GM12878 (cell line): ENCODE results near the gene TGFBR3. TPM values are rescaled to one million over a fixed set of nuclear protein-coding genes. Genes with fewer than 3 reads are reported as not detected.

Experiments
- BCL3 ChIP-seq: IDR thresholded peaks from 2 replicates; pipeline ENCODE4 v1.6.1; 2011; ENCODE audit warnings: borderline replicate concordance, low read depth, mild to moderate bottlenecking, moderate library complexity, low read length; ENCODE audit not compliant: insufficient read depth, poor library complexity, severe bottlenecking
- BHLHE40 ChIP-seq, 2 experiments: fragments of 450-650 bp in 1 of 2; IDR thresholded peaks; 2 replicates each; pipeline ENCODE4 v1.6.1; 2011 to 2017; ENCODE audit warnings: low read depth in 2 of 2, borderline replicate concordance in 1 of 2, improper control_type of control experiment in 1 of 2, low read length in 1 of 2, mild to moderate bottlenecking in 1 of 2
- CEBPZ ChIP-seq: fragments of 150-350 bp; IDR thresholded peaks from 2 replicates; pipeline ENCODE4 v1.6.1; 2016; ENCODE audit warnings: low read depth, low read length
- CHD1 ChIP-seq: IDR thresholded peaks from 2 replicates; pipeline ENCODE4 v1.6.1; 2012; ENCODE audit warnings: low read depth, low read length, improper control_type of control experiment
- DPF2 ChIP-seq: fragments of 450-650 bp; IDR thresholded peaks from 2 replicates; pipeline ENCODE4 v1.6.1; 2017; ENCODE audit warnings: mild to moderate bottlenecking
- IRF4 ChIP-seq: IDR thresholded peaks from 2 replicates; pipeline ENCODE4 v1.6.1; 2011; ENCODE audit warnings: low read depth, low read length
- PKNOX1 ChIP-seq: fragments of 450-650 bp; IDR thresholded peaks from 2 replicates; pipeline ENCODE4 v1.6.1; 2016; ENCODE audit warnings: mild to moderate bottlenecking
- SIN3A ChIP-seq: IDR thresholded peaks from 2 replicates; pipeline ENCODE4 v1.6.1; 2012; ENCODE audit warnings: low read depth, low read length, improper control_type of control experiment
- TBL1XR1 ChIP-seq: IDR thresholded peaks from 2 replicates; pipeline ENCODE4 v1.6.1; 2012; ENCODE audit warnings: low read depth, low read length, improper control_type of control experiment
- ZNF687 ChIP-seq: fragments of 450-650 bp; IDR thresholded peaks from 2 replicates; pipeline ENCODE4 v1.6.1; 2017; ENCODE audit warnings: mild to moderate bottlenecking, moderate library complexity
- ZSCAN29 ChIP-seq: fragments of 450-650 bp; IDR thresholded peaks from 2 replicates; pipeline ENCODE4 v1.6.1; 2017; ENCODE audit warnings: mild to moderate bottlenecking, moderate library complexity
- polyA plus RNA-seq, 11 experiments: library from polyadenylated mRNA; depleted of rRNA in 4 of 11; unstranded in 6 of 11; stranded (reverse) in 5 of 11; fragments of >200 nt; fragmentation: Nextera tagmentation in 4 of 11; fragmentation: Illumina TruSeq in 1 of 11; extraction: Ambion mirVana in 4 of 11; extraction: Trizol in 1 of 11; gene quantifications; 1 replicate in 1 of 11; 2 replicates in 10 of 11; pipeline versions ENCODE4 v1.2.1 to v1.2.3, GENCODE V29; 2011 to 2016; ENCODE audit warnings: inconsistent platforms in 2 of 11, missing spikeins in 2 of 11, low read depth in 1 of 11
- total RNA-seq, 4 experiments: library from RNA; depleted of rRNA in 3 of 4; stranded (reverse); fragments of >200 nt in 3 of 4; fragmentation: Illumina TruSeq in 1 of 4; extraction: Trizol in 1 of 4; gene quantifications; 2 replicates each; pipeline versions ENCODE4 v1.2.1 to v1.2.3, GENCODE V29; 2013 to 2021
- TF ChIP-seq, protein P1 (sequence below): fragments of 450-650 bp; conservative IDR thresholded peaks from 2 replicates; pipeline ENCODE4 v1.6.1; 2017; ENCODE audit warnings: mild to moderate bottlenecking, moderate library complexity
- TF ChIP-seq, protein P2 (sequence below): fragments of 450-650 bp; IDR thresholded peaks from 2 replicates; pipeline ENCODE4 v1.6.1; 2014; ENCODE audit warnings: mild to moderate bottlenecking

Gene TGFBR3
- total and polyA plus RNA-seq, 10 of the 15 experiments (the other 5 are each of a cell fraction or from before 2014, with no cell fraction given): 2.7 to 16.5 (median 12.6) TPM

DNA sequence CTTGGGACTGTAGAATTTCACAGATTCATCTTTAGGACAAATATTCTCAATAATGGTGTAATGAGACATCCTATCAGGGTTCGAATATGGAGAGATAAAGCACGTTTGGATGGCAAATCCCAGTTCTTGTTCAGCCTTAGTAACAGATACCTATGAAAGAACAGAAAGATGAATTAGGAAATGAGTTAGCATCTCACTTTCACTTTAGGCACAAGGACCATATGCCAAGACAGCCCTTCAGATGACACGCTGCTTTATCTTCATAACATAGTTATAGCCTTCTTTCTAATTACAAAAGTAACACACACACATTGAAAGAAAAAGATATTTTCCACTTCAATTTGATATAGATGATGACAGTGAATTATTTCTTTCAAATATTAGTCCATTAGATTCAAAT, 173.6 kb downstream of the TGFBR3 start (continued):
- TF ChIP-seq ZNF687 (no peak), IRF4 (no peak), CHD1 (no peak), TBL1XR1 (no peak), CEBPZ (no peak), ZSCAN29 (no peak), BHLHE40 (IDR thresholded peaks at IDR 0.05; ENCODE audit: borderline replicate concordance in 1 of 2, low read depth in 2 of 2, low read length in 1 of 2) (no peak), PKNOX1 (no peak), SIN3A (no peak), BCL3 (no peak), DPF2 (no peak)
- TF ChIP-seq, protein P1, sequence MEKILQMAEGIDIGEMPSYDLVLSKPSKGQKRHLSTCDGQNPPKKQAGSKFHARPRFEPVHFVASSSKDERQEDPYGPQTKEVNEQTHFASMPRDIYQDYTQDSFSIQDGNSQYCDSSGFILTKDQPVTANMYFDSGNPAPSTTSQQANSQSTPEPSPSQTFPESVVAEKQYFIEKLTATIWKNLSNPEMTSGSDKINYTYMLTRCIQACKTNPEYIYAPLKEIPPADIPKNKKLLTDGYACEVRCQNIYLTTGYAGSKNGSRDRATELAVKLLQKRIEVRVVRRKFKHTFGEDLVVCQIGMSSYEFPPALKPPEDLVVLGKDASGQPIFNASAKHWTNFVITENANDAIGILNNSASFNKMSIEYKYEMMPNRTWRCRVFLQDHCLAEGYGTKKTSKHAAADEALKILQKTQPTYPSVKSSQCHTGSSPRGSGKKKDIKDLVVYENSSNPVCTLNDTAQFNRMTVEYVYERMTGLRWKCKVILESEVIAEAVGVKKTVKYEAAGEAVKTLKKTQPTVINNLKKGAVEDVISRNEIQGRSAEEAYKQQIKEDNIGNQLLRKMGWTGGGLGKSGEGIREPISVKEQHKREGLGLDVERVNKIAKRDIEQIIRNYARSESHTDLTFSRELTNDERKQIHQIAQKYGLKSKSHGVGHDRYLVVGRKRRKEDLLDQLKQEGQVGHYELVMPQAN: no peak
- TF ChIP-seq, protein P2, sequence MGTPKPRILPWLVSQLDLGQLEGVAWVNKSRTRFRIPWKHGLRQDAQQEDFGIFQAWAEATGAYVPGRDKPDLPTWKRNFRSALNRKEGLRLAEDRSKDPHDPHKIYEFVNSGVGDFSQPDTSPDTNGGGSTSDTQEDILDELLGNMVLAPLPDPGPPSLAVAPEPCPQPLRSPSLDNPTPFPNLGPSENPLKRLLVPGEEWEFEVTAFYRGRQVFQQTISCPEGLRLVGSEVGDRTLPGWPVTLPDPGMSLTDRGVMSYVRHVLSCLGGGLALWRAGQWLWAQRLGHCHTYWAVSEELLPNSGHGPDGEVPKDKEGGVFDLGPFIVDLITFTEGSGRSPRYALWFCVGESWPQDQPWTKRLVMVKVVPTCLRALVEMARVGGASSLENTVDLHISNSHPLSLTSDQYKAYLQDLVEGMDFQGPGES: no peak
